Fibroblast of lung (primary cell): ENCODE measurements around the gene WRAP73. TPM values are rescaled to one million over a fixed set of nuclear protein-coding genes. Genes with fewer than 3 reads are reported as not detected.

Experiments
- DNase-seq, 2 donors: peaks; one replicate each; pipeline versions ENCODE4 v3.0.0 to v3.0.0-alpha.2; 2010; ENCODE audit warnings: low read depth in 2 of 2
- H2AFZ ChIP-seq: 2 replicates; pipeline ENCODE4 v1.5.1; 2012; ENCODE audit warnings: low read length, control low read depth, inconsistent platforms
- H3K27ac ChIP-seq: 2 replicates; pipeline ENCODE4 v1.5.1; 2011; ENCODE audit warnings: low read length, control low read depth; ENCODE audit not compliant: insufficient read depth
- H3K27me3 ChIP-seq: 2 replicates; pipeline ENCODE4 v1.5.1; 2011; ENCODE audit warnings: mild to moderate bottlenecking, low read length; ENCODE audit not compliant: control insufficient read depth, insufficient read depth
- H3K36me3 ChIP-seq: 2 replicates; pipeline ENCODE4 v1.5.1; 2011; ENCODE audit warnings: low read length; ENCODE audit not compliant: control insufficient read depth, insufficient read depth
- H3K4me1 ChIP-seq: 2 replicates; pipeline ENCODE4 v1.5.1; 2011; ENCODE audit warnings: low read length; ENCODE audit not compliant: control insufficient read depth, insufficient read depth; ENCODE audit errors: extremely low read depth
- H3K4me2 ChIP-seq: 2 replicates; pipeline ENCODE4 v1.5.1; 2011; ENCODE audit warnings: low read length, control low read depth; ENCODE audit not compliant: insufficient read depth; ENCODE audit errors: extremely low read depth
- H3K4me3 ChIP-seq, 4 experiments: fragments of 200-600 bp in 1 of 4; sonication (generic) in 1 of 4; replicated peaks in 1 of 4; 2 replicates each; pipeline ENCODE4 v1.5.1; 2011 to 2016; ENCODE audit warnings: low read length in 4 of 4, low read depth in 3 of 4, mild to moderate bottlenecking in 3 of 4, control low read depth in 2 of 4, inconsistent platforms in 1 of 4, mixed read lengths in 1 of 4; ENCODE audit not compliant: insufficient read depth in 1 of 4; ENCODE audit errors: control extremely low read depth in 1 of 4
- H3K79me2 ChIP-seq: 2 replicates; pipeline ENCODE4 v1.5.1; 2012; ENCODE audit warnings: mild to moderate bottlenecking, low read length, inconsistent platforms; ENCODE audit not compliant: control insufficient read depth, insufficient read depth
- H3K9ac ChIP-seq: 2 replicates; pipeline ENCODE4 v1.5.1; 2011; ENCODE audit warnings: mild to moderate bottlenecking, low read length, control low read depth; ENCODE audit not compliant: insufficient read depth
- H3K9me3 ChIP-seq: 2 replicates; pipeline ENCODE4 v1.5.1; 2012; ENCODE audit warnings: low read depth, low read length; ENCODE audit not compliant: control insufficient read depth, insufficient read depth
- H4K20me1 ChIP-seq: 2 replicates; pipeline ENCODE4 v1.5.1; 2011; ENCODE audit warnings: low read length; ENCODE audit not compliant: control insufficient read depth, insufficient read depth; ENCODE audit errors: extremely low read depth
- EZH2 ChIP-seq: IDR thresholded peaks from 2 replicates; pipeline ENCODE4 v1.5.1; 2012; ENCODE audit warnings: low read length, control low read depth, mild to moderate bottlenecking; ENCODE audit errors: missing control alignments
- polyA plus RNA-seq, 2 donors: library from polyadenylated mRNA; depleted of rRNA in 1 of 2; stranded (reverse) in 1 of 2; unstranded in 1 of 2; fragments of >200 nt; gene quantifications; 2 replicates each; pipeline ENCODE4 v1.2.1, GENCODE V29; 2011 to 2012; ENCODE audit warnings: missing spikeins in 1 of 2
- total RNA-seq: library from RNA; depleted of rRNA; stranded (reverse); fragments of >200 nt; gene quantifications from 2 replicates; pipeline ENCODE4 v1.2.1, GENCODE V29; 2014
- TF ChIP-seq, protein P1 (sequence below), 2 donors: IDR thresholded peaks in 1 of 2; conservative IDR thresholded peaks in 1 of 2; 1 replicate in 1 of 2; 2 replicates in 1 of 2; pipeline ENCODE4 v1.5.1; 2011 to 2012; ENCODE audit warnings: low read length in 2 of 2, control low read depth in 1 of 2, inconsistent platforms in 1 of 2, low read depth in 1 of 2, mild to moderate bottlenecking in 1 of 2

WRAP73 gene
- total and polyA plus RNA-seq, 2 donors (not counting 1 experiment from before 2014, with no cell fraction given), result 12.0 to 15.0 TPM

DNA sequence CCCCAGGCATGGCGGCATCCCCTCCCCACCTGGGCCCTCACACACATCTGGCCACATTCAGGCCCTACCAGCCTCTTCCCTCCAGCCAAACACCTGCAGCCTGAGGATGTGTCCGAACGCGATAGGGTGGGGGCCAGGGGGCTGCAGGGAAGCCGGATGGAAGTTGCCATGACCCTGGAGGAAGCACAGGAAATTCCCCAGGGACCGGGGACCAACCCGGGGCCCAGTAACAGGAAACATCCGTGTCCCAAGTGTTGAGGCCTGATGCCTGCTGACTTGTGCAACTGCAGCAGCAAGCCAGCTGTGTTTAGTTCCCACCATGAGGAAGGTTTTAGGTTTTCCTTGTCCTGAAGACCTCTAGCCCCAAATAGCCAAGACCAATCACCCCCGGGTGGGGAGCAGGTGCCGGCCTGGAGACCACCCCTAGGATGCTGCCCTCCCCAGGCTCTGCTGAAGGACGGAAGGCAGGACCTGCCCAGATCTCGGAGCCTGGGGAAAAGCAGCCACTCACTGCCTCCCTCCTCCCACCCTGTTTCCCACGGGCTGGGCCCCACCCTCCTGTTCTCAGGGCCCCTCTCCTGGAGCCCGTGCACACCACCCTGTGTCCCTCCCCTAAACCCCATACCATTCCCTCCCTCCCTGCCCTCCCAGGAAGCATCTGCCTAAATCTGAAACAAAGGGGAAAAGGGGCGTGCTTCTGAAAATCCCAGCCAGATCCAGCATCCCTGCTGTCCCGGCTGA lies 68.4 kb downstream of the WRAP73 start:
- Histone ChIP-seq H4K20me1 (no peaks in the 10 kb centered on the region), H2AFZ (no peak overlapping the region), H3K4me1 (no peaks in the 10 kb centered on the region), H3K9ac (no peak overlapping the region), H3K79me2 (no peaks in the 10 kb centered on the region), H3K4me2 (no peak overlapping the region), H3K4me3 (no peak overlapping the region), H3K36me3 (no peaks in the 10 kb centered on the region), H3K27ac (no peak overlapping the region), H3K9me3 (no peaks in the 10 kb centered on the region), H3K27me3 (no peaks in the 10 kb centered on the region)
- no peak for DNase-seq
- TF ChIP-seq, protein P1, sequence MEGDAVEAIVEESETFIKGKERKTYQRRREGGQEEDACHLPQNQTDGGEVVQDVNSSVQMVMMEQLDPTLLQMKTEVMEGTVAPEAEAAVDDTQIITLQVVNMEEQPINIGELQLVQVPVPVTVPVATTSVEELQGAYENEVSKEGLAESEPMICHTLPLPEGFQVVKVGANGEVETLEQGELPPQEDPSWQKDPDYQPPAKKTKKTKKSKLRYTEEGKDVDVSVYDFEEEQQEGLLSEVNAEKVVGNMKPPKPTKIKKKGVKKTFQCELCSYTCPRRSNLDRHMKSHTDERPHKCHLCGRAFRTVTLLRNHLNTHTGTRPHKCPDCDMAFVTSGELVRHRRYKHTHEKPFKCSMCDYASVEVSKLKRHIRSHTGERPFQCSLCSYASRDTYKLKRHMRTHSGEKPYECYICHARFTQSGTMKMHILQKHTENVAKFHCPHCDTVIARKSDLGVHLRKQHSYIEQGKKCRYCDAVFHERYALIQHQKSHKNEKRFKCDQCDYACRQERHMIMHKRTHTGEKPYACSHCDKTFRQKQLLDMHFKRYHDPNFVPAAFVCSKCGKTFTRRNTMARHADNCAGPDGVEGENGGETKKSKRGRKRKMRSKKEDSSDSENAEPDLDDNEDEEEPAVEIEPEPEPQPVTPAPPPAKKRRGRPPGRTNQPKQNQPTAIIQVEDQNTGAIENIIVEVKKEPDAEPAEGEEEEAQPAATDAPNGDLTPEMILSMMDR (conservative IDR thresholded peaks at IDR 0.05 in 1 of 2, IDR thresholded peaks at IDR 0.05 in 1 of 2; ENCODE audit: low read depth in 1 of 2, low read length in 2 of 2), result no peak
- no peak for TF ChIP-seq EZH2

Other genes with a start within 250 kb of the WRAP73 start
- gene ARHGEF16, start 195.4 kb downstream of the WRAP73 start, total RNA-seq, result under 0.01 and 0.17 TPM in 2 replicates
- gene ARHGEF16, start 195.4 kb downstream of the WRAP73 start, polyA plus RNA-seq, result 0.02 and 0.21 TPM in 2 replicates
- 8.0 and 11.6 TPM in 2 replicates for gene MEGF6, start 38.6 kb downstream of the WRAP73 start, total RNA-seq
- 0.54 and 1.6 TPM in 2 replicates for gene MEGF6, start 38.6 kb downstream of the WRAP73 start, polyA plus RNA-seq
- 22.3 and 22.9 TPM in 2 replicates for gene TPRG1L, start 25.1 kb downstream of the WRAP73 start, total RNA-seq
- 56.7 and 60.6 TPM in 2 replicates for gene TPRG1L, start 25.1 kb downstream of the WRAP73 start, polyA plus RNA-seq
- gene TP73, start 2.4 kb upstream of the WRAP73 start, total RNA-seq, result not detected in 2 replicates
- gene TP73, start 2.4 kb upstream of the WRAP73 start, polyA plus RNA-seq, result 0.06 TPM in 1 of 2 replicates, not detected in the other
- not detected in 2 replicates for gene CCDC27, start 102.3 kb upstream of the WRAP73 start, total RNA-seq
- not detected in 2 replicates for gene CCDC27, start 102.3 kb upstream of the WRAP73 start, polyA plus RNA-seq
- 1.5 and 2.0 TPM in 2 replicates for gene SMIM1, start 122.6 kb upstream of the WRAP73 start, total RNA-seq
- gene SMIM1, start 122.6 kb upstream of the WRAP73 start, polyA plus RNA-seq, result not detected in 2 replicates
- 25.1 and 26.7 TPM in 2 replicates for gene LRRC47, start 146.4 kb upstream of the WRAP73 start, total RNA-seq
- 28.8 and 32.4 TPM in 2 replicates for gene LRRC47, start 146.4 kb upstream of the WRAP73 start, polyA plus RNA-seq
- gene CEP104, start 207.1 kb upstream of the WRAP73 start, total RNA-seq, result 28.9 and 31.6 TPM in 2 replicates
- 25.4 and 31.8 TPM in 2 replicates for gene CEP104, start 207.1 kb upstream of the WRAP73 start, polyA plus RNA-seq
- 7.6 and 8.7 TPM in 2 replicates for gene DFFB, start 207.4 kb upstream of the WRAP73 start, total RNA-seq
- gene DFFB, start 207.4 kb upstream of the WRAP73 start, polyA plus RNA-seq, result 5.8 and 6.4 TPM in 2 replicates